ENCODE data around the gene PRKCA. TPM values are rescaled to one million over a fixed set of nuclear protein-coding genes. Genes with fewer than 3 reads are reported as not detected.

PRKCA gene
- total RNA-seq, 4 donors from 2014 or later, result 9.0 to 76.1 (median 15.1) TPM

DNA sequence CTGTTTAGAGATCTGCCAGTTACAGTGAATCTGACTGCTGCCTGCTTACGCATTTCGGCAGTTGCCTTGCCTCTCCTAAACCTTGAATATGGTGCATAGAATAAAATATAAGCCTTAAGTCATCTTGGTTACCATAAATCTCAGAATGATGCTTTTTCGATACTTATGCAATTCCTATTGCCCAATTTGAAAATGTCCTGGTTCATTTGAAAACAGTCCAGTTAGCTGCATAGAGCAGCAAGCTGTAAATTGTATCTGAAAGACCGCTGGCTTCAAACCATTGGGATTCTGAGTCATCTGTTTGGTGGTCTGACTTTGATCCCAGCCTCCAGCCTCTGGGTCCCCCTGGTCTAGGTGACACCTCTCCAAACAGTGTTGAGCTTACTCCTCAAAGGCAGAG lies 2.7 kb upstream of the PRKCA start:
- Histone ChIP-seq H3K27ac (no peak overlapping the region), H3K4me3 (no peak overlapping the region), H3K36me3 (no peaks in the 10 kb centered on the region), H3K9me3 (no peaks in the 10 kb centered on the region), H3K27me3 (no peaks in the 10 kb centered on the region), H3K4me1 (no peaks in the 10 kb centered on the region)
- no peak for DNase-seq
- intact Hi-C loops (cut with DNase I; ENCODE audit: low total_unique reads), result no loop called here
- no peak for TF ChIP-seq POLR2A (IDR thresholded peaks at IDR 0.05)
- TF ChIP-seq, protein P1, sequence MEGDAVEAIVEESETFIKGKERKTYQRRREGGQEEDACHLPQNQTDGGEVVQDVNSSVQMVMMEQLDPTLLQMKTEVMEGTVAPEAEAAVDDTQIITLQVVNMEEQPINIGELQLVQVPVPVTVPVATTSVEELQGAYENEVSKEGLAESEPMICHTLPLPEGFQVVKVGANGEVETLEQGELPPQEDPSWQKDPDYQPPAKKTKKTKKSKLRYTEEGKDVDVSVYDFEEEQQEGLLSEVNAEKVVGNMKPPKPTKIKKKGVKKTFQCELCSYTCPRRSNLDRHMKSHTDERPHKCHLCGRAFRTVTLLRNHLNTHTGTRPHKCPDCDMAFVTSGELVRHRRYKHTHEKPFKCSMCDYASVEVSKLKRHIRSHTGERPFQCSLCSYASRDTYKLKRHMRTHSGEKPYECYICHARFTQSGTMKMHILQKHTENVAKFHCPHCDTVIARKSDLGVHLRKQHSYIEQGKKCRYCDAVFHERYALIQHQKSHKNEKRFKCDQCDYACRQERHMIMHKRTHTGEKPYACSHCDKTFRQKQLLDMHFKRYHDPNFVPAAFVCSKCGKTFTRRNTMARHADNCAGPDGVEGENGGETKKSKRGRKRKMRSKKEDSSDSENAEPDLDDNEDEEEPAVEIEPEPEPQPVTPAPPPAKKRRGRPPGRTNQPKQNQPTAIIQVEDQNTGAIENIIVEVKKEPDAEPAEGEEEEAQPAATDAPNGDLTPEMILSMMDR (IDR thresholded peaks at IDR 0.05), result no peak

DNA sequence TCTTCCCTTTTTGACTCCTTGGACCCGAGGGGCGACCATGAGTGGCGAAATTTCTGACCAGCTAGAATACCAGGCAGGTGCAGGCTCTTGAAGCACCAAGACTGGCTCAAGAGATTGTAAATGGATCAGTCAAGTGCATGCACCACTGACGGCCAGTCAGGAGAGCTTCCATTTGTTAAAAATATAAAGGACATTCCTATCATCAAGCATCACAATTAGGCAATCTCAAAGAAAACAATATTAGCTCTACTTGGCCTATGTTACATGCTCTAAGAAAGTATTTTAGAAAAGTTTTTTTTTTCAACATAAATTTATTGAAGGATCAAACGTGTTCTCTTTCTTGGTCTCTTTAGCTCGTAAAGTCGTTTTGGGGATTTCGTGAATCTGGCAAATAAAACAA lies 1.5 kb upstream of the PRKCA start:
- Histone ChIP-seq H3K9me3 (no peaks in the 10 kb centered on the region), H3K4me3 (no peak overlapping the region), H3K27me3 (no peaks in the 10 kb centered on the region), H3K27ac (peak overlapping the region; percentile 87 to 89), H3K36me3 (no peaks in the 10 kb centered on the region), H3K4me1 (no peaks in the 10 kb centered on the region)
- DNase-seq, result no peak
- intact Hi-C loops (cut with DNase I; ENCODE audit: low total_unique reads), result no loop called here
- no peak for TF ChIP-seq POLR2A (IDR thresholded peaks at IDR 0.05)
- TF ChIP-seq, protein P1 (IDR thresholded peaks at IDR 0.05), result no peak

DNA sequence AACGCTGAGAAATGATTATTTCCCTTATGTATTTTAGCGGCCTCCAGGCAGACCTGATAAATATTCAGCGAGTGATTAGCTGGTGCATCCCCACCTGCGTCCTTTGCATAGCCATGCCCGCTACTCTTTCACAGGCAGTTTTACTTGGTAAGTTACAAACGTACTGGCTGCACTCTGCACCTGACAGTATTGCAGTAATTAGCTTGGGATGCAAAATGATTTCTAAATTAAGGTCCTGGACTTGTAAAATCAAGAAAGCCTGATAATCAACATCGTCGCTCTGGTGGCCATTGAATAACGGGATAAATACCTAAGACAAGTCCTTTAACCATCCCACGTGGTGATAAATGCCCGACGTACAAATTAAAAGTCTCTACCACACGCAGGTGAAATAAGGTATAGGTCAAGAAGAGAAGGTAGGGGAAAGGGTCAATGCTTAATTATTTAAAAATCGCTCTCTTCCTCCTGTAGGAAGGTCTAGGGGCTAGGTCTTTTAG lies 998 bp upstream of the PRKCA start:
- Histone ChIP-seq H3K36me3 (no peaks in the 10 kb centered on the region), H3K4me3 (peak overlapping the region; percentile 60 to 68), H3K27ac (peak overlapping the region; percentile 87 to 89), H3K4me1 (no peaks in the 10 kb centered on the region), H3K9me3 (no peaks in the 10 kb centered on the region), H3K27me3 (no peaks in the 10 kb centered on the region)
- DNase-seq, result no peak
- TF ChIP-seq, protein P1 (IDR thresholded peaks at IDR 0.05), result no peak
- no peak for TF ChIP-seq POLR2A (IDR thresholded peaks at IDR 0.05)
- intact Hi-C loops (cut with DNase I; ENCODE audit: low total_unique reads), result no loop called here

DNA sequence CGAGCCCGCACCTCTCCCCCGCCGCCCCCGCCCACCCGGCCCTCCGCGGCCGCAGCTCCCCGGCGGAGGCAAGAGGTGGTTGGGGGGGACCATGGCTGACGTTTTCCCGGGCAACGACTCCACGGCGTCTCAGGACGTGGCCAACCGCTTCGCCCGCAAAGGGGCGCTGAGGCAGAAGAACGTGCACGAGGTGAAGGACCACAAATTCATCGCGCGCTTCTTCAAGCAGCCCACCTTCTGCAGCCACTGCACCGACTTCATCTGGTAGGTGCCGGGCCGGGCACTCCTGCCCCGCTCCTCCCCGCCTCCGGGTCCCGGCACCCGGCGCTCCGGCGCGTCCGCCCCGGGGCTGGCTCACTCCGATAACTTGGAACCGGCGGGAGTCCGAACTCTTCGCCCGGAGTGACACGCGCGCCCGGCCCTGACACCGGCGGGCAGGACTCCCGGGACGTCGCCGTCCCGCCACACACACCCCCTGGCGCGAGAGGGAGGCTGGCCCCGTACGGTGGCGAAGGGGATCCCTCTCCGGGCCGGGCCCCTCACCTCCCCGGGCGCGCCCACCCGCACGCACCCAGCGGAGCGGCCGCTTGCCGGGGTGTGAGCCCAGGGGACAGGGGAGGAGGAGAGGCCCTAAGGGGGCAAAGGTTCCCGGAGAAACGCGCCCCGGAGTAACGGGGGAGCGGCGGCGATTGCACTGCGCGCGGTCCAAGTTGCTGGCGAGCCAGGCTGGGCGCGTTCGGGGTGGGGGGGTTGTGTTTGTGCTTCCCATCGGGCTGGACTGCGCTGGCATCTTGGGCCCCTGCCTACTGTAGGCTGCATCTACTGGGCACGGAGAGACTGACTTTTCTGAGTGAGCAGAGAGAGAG lies 581 bp downstream of the PRKCA start:
- Histone ChIP-seq H3K27me3 (no peaks in the 10 kb centered on the region), H3K4me1 (peaks cover 0 to 4% of the 10 kb centered on the region in 2 donors), H3K4me3 (peak overlapping the region; percentile 60 to 64), H3K9me3 (no peaks in the 10 kb centered on the region), H3K36me3 (no peaks in the 10 kb centered on the region), H3K27ac (peak overlapping the region; percentile 78 to 88)
- intact Hi-C loops (cut with DNase I; ENCODE audit: low total_unique reads), result no loop called here
- DNase-seq, result peak; percentile 51 to 56
- no peak for TF ChIP-seq POLR2A (IDR thresholded peaks at IDR 0.05)
- TF ChIP-seq, protein P1 (IDR thresholded peaks at IDR 0.05), result no peak

Measured in uterus (tissue), 4 donors.